ENCODE results near the gene KCNMA1.
A peak's percentile ranks its signal among the peaks of the same experiment; 100 is the strongest.

The KCNMA1 gene

DNA sequence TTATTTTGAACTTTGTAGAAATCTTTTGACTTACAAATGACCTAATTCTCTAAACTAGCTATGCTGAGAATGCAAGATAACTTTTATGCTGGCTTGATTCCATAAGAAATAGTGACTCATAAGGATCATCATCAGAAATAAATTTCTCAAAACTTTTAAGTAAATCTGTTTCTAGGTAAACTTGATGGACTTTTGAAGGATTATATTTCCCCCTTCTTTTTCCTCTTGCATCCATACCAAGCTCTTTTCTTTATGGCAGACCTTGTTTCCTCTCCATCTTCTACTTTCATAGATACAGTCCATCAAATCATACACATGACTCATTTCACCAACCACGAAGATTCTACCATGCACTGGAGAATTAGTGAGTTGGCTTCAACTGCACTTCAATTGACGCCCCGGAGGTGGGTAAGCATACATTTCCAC, 336.3 kb downstream of the KCNMA1 start:
- DNase-seq (ENCODE audit: low read depth, low spot score), result no peak

DNA sequence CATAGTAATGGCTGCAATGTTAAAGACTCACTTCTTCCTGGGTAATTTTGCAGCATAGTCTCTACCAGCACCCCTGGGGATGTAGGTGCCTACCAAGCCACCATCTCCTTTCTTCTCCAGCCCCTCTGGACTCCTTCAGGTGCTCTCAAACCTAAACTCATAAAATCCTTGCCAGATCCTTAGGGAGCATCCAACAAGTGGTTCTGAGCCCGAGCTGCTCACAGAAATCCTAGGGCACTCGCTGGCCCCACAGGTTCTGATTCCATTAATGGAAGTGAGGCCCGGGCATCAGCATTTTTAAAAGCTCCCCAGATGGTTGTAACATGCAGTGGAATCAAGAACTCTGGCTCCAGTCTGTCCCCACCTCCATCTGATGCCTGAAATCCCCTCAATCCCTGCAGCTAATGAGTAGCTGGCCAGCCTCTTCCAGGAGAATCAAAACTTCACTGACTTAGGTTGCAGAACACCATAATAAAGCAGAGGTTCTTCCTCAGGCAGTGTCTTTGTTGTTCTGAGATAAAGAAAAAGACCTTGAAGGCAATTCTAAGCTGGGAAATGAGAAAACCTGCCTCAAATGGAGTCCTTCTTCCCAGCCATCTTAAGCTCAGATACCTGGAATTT, 336.8 kb downstream of the KCNMA1 start:
- DNase-seq (ENCODE audit: low read depth, low spot score), result no peak

DNA sequence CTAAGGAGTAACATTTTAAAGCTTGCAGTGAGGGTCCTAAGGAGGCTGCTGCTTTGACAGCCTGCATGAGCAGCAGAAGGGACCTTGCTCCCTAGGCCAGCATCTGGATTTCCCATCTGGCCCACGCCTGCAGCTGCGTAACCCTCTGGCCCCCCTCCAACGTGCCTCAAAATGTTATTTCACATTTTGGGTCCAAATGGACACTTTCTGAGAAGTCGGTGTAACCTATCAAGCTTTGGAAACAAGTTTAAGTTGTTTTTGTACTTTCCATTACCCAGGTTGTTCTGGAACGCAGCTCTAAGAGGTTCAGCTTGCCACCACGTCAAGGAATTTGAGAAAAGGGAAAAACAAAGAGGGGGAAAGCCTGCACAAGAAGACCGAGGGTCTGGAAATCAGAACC, 338.3 kb downstream of the KCNMA1 start:
- DNase-seq (ENCODE audit: low read depth, low spot score), result no peak

DNA sequence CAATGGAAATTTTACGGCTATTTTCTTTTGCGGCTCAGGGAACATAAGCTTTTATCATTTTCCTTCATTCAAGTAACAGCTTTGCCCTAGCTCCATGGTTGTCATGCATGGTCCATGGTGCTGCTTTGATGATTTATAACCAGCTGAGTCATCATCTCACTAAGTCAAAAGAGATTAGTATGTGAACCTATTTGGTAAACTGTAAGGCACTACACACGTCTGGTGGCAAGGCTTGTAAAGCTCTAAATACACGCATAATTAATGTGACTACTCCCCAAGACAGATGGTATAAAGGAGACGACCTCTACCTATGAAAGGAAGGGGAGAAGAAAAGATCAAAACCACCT, 340.2 kb downstream of the KCNMA1 start:
- no peak for DNase-seq (ENCODE audit: low read depth, low spot score)

DNA sequence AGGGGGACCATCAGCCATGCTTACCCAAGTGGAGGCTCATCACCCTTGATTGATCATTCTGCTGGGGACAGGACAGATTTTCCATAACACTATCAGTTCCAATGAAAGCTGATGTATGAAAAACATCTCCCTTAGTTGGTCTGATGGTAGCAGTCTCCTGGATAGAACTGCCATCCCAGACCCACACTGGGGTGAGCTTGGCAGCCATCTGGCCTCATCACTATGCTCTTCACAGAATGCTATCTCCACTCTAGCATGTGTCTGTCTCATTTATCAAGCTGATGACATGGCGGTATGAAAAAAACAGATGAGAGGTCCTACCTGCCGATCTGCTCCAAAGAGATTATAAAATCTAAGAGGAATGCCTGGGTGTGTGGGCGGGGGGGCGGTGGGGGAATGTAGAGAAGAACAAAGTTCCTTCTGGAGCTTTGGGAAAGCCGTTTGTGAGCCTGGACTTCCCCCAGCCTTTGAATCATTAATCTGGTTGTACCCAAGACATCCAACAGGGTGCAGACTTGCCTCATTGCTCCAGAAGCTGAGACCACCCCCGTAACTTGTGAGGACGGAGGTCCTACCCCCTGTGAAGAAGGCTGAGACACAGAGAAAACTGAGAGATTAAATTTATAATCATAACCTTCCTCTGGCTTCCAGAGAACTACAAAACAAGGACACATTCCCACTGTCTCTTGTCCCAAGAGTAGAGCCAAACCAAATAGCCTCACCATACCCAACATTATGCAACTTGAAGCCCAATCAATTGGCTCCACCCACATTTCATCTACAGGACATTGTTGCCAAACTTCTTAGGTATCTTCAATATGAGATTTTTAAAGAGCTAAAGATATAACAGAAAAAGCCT, 340.8 kb downstream of the KCNMA1 start:
- peak; percentile 46 for DNase-seq (ENCODE audit: low read depth, low spot score)

DNA sequence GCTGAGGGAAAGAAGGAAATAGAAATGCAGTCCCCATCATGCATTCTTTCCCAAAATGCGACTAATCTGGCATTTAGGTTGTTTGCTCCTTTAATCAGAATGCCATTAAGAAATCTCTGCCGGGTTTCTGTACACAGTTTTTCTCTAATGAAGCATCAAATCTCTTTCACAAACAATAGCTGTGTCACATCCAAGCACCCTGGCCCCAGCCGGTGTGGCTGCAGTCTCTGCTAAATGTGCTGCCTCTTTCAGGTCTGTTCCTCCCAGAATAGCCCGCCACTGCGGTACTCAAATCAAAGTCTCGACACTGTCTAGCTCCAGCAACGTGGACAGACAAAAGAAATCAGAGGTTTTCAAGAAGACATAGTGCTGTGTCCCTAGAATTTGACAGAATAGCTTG, 343.8 kb downstream of the KCNMA1 start:
- DNase-seq (ENCODE audit: low read depth, low spot score), result no peak

DNA sequence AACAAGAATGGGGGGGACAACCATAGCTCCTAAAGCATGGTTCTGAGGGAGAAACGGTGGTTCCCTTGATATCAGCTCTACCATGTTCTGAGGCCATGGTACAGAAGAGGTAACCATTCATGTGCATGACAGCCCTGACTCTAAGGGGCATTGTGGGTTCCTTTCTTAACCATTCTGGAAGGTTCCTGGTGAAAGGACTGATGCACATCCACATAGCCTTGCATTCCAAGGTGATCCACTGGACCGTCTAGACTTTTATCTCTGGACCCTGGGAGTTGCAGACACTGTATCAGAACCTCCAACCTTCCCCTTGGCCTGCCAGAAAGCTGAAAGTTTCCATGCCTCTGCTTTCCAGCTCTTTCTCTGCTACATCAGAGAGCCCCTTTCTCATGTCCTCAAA, 344.3 kb downstream of the KCNMA1 start:
- no peak for DNase-seq (ENCODE audit: low read depth, low spot score)

DNA sequence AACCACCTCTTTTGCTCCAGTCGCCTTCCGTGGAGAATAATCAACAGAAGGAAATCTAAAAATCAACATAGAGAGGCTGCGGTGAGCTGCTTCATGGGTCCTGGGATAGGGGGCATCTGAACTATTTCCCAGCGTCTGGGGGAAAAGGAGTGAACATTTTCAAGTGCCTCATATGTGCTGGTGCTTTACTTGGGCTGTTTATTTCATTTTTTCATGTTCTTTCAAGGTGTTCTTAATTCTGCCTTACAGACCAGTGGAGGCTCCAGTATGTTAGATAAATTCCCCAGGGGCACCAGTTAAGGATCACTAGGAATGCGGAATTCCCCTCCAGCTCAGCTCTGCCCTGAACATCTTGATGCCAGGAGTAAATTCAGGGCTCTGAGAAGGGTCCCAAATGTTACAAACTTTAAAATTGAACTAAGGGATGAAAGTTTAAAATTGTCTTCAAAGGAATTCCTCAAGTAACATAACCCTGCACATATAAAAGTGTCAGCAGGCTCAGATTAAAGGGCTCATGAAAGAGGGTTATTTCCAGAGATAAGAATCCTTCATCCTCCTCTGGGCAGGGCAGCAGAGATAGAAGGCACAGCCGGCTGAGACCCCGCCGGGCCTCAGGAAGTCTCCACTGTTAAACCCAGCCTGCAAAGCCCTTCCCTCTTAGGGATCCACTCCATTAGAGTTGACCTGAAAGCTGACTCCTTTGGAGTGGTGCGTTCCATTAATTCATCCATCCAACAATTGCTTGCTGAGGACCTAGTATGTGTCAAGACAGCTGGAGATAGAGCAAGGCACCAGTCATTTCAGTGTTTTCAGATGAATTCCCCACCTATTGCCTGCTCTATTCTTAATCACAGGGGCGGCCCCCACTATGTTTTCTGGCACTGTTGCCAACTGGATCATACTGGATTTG, 345.8 kb downstream of the KCNMA1 start:
- peak; percentile 63 for DNase-seq (ENCODE audit: low read depth, low spot score)

DNA sequence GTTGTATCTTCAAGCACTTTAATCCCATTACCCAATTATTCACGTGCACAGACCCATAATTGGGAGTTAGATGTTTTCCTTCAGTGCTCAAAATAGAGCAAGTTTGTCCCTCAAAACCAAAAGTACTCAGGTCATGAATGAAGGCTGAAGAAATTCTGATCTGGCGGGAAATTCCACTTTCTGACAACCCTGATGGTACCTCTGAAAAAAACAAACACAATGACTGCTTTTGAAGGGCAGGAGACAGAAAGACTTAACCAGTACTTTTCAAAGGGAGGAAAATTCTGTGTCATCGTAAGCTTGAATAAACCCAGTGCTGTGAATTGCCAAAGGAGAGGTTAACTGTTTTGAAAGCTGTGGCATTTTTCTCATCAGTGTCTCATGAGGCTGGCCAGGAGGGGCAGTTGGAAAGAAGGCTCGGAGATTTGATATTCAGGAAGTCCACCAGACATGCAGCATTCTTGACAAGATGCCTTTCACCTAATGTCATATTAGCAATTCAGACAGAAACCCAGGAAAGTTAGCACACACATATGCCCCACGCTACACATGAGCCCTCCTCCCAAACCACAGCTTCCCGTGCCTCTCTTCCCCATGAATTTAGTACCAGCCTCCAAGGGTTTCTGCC, 347.0 kb downstream of the KCNMA1 start:
- peak; percentile 42 for DNase-seq (ENCODE audit: low read depth, low spot score)

DNA sequence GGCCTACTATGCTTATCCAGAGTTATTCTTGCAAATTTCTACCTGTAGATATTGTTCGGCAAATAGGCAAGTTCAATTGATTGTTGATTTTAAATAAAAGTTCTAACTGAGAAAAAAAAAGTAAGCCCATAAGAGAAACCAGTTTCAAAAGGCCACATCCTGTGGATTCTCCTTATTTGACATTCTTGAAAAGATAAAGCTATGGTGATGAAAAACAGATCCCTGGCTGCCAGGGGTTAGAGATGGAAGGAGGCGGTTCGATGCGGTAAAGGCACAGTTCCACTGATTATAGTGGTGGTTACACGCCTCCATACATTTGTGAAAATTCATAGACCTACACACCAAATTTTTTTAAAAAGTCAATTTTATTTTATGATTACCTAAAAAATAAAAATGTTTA, 347.8 kb downstream of the KCNMA1 start:
- DNase-seq (ENCODE audit: low read depth, low spot score), result no peak

DNA sequence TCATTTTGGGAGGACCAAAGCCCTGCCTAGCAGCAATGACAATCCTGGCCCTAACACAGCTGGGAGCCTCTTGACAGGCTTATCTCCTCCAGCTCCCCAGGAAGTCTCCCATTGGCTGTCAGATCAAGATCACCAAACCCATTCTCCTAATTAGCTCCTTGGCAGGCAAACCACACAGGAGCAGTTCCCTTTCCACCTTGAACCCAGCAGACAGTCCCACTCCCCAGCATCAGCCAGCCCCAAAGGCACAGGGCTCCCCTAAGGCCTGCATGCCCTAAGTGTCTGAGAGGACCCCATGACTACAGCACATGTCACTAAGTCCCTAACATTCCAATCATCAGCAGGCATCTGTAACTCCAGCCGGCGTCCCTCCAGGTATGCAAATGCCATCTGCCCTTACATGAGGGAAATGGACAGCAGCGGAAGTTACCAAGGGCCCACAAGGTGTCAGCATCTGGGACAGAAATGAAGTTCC, 348.5 kb downstream of the KCNMA1 start:
- peak; percentile 55 for DNase-seq (ENCODE audit: low read depth, low spot score)

DNA sequence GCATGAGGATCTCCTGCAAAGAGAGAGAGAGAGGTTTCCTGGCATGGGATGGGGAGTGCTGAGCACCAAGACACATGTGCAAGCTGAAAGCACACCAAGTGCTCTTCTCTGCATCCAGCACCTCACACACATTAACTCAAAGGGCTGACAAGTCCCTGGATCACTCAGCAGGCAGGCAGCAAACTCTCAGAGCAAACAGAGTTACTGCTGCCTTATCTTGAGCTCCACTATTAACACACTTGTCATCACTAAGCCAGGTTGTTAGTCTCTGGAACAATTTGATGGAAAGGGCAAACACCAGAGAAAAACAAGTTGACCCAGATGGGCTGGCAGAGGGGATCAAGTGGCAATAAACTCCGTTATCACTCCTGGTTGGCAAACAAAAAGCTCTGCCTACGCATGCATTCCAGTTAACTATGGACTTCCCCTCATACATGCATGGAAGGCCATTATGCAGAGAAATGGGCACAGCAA, 349.9 kb downstream of the KCNMA1 start:
- peak; percentile 30 for DNase-seq (ENCODE audit: low read depth, low spot score)

DNA sequence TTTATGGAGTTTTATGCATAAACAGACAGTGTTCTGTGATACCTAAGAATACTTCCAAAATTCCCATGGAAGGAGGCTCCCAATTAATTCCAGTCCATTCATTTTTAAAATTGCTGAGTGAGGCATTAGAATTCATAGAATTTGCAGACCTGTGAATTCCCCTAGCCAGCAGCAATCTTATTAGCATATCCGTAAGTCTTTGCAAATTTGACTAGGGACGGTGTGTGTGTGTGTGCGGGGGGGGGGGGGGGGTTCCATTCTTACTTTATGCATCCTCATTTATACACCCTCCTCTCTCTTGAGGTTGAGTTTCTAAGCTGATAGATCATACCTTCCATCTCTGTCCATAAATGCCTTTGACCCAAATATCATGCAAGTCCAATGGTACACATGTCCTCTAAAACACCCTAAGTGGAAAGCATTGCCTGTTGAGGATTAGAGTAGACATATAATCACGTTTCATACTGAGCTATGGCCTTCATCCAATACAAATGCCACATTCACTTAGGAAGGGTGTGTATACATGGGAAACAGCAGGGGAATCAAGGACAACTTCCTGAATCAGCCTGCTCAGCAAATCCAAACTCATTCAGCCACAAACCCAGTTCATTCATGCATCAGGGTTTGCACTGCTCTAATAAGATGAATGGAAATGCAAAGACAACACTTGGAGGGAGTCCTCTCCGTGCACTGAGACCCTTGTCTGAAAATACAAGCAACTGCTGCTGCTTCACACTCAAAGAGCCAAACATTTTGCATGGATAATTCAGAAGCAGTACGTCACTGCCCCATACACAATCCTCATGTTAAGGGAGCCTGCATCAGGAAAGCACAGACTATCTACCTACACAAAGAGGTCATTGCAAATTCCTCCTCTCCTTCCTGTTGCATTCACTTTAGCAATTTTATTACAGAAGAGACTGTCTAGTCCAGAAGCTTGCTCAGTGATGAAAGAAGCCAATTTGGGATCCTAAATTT, 350.8 kb downstream of the KCNMA1 start:
- no peak for DNase-seq (ENCODE audit: low read depth, low spot score)

DNA sequence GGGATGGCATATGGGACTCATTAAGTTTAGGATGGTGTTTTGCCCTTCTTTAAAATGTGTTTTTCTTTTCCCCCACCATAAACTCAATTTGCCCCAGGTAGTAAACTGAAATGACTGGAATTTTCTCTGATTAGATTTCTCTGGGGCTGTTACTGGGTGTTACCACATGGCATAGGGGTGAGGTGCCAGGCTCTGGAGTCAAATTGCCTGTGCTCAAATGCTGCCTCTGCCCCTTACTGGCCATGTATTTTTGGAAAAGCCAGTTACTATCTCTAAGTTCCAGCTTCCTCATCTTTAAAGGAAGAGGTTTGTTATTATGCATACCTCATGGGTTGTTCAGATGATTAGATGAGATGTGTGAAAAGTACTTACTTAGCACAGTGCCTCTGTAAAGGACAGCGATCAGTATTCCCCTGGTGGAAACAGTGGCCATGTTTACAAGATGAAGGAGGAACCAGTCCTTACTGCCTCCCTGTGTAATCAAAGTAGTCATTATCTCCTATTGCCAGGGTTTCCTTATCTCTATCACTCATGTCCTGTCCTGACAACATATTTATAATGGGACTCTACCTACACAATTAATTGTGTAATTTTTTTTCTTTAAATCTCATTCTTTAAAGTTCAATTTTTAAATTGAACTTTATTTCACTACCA, 352.0 kb downstream of the KCNMA1 start:
- DNase-seq (ENCODE audit: low read depth, low spot score), result no peak

DNA sequence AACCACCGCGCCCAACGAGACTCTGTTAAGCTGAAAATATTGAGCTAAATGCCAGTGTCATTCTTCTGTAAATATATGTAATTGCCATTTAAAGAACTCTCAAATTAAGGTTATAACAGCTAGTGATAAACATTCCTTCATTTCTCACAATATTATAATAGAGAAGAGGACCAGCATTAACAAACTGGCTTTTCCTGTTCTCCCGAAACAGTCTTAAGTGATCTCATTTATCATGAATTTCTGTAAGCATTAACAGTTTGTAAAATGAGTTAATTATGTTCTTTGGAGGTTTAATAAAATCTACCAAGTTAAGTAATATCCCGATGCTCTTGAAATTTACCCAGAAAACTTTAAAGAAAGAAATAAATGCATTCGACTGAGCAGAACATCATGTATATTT, 352.8 kb downstream of the KCNMA1 start:
- DNase-seq (ENCODE audit: low read depth, low spot score), result no peak

DNA sequence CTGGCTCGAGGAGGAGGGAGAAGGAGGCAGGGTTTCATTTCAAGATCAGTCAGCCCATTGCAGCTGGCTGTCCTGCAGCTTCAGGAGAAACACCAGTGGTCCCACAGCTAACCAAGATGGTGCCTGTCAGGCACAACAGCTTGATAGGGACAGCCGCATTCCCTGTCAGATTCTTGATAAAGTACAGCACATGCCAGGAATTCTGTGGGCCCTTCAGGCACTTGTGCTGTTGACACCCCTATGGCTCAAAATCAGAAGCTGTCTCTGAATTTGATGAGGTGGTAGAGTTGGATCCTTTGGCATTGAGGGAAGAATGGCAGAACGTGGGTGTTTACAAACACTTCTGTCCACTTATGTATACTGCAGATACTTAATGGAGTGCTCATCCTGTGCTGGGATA, 354.3 kb downstream of the KCNMA1 start:
- DNase-seq (ENCODE audit: low read depth, low spot score), result peak; percentile 22

DNA sequence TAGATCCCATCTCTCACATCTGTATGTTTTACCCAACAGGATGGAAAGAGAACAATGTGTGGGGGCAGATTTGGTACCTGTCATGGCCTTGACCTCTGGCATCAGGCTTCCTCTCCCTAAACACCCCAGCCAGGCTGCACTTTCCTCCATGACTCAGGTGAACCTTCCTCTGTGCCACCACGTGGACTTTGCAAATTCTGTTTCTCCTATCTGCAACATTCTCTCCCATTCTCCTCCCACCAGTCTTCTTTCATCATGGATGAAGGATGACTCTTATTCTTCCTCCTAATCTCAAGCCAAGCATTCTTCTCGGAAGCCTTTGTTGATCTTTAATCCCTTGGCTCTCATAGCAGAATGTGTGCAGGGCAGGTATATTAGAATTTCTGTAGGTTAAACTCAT, 355.4 kb downstream of the KCNMA1 start:
- no peak for DNase-seq (ENCODE audit: low read depth, low spot score)

DNA sequence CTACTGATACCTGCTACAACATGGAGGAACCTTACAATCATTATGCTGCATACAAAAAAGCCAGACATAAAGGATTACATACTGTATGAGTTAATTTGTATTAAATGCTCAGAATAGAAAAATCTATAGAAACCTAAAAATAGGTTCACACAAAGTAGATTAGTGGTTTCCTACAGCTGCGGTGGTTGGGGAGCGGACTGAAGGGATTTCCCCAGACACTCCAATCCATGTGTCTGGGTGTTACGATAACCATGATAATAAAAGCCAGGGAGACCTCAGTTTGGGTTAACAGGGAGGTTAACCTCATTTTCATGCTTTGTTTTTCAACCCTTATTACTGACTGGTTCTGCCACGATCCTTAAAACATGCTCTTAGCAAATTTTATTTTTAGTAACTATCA, 355.9 kb downstream of the KCNMA1 start:
- DNase-seq (ENCODE audit: low read depth, low spot score), result no peak

DNA sequence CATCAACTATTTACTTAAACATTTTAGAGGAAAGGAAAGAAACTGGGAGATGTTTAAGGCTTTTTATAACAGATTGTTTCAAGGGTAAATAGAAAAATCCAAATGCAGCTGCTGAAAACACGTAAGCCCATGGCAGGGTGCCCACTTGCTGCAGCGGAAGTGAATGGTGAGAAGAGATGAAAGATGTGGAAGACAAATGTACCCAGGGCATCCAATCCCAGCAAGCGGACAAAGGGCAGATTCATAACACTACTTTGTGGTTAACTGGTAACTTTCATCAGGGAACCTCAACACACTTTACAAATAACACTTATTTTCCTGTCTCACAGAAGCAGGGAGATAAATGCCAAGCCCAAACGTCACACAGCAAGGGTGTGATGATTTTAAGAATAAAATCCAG, 358.4 kb downstream of the KCNMA1 start:
- DNase-seq (ENCODE audit: low read depth, low spot score), result no peak

Data from ELF-1 (cell line).